GM12878 (cell line): ENCODE measurements around the gene ABITRAM. TPM values are rescaled to one million over a fixed set of nuclear protein-coding genes. Genes with fewer than 3 reads are reported as not detected.

Experiments used
- ATAC-seq: fragments of 200-7000 bp; cut with Tn5 transposase; 3 replicates; pipeline ENCODE4 v1.9.1; 2020; ENCODE audit warnings: mild to moderate bottlenecking, moderate library complexity
- BruUV-seq: library from RNA; stranded (reverse); fragments of 400-500 nt; replicated peaks from 2 replicates; lab custom pipeline; 2021; lab: Mats Ljungman, UMichigan
- CTCF ChIA-PET: fragments of 300-600 bp; sonication (Branson Sonifier 250); formaldehyde crosslinking; extraction: SDS; loops from one replicate; lab custom pipeline; 2021; ENCODE audit warnings: inconsistent platforms; lab: Yijun Ruan, JAX
- POLR2A ChIA-PET: fragments of 350-600 bp; formaldehyde crosslinking; extraction: SDS; loops from one replicate; lab custom pipeline; 2021; ENCODE audit warnings: inconsistent platforms; lab: Charles Lee
- RAD21 ChIA-PET: fragments of 300-600 bp; sonication (Branson Sonifier 250); formaldehyde crosslinking; loops from one replicate; lab custom pipeline; 2023; ENCODE audit warnings: antibody characterized with exemption; ENCODE audit not compliant: unreplicated experiment; lab: Charles Lee
- SMC1A ChIA-PET: fragments of 300-600 bp; sonication (Branson Sonifier 250); formaldehyde crosslinking; loops from one replicate; lab custom pipeline; 2023; ENCODE audit not compliant: unreplicated experiment, uncharacterized antibody; lab: Charles Lee
- DNase-seq: peaks from one replicate; pipeline ENCODE4 v3.0.0-alpha.2; 2011; ENCODE audit warnings: low read depth, low spot score
- FAIRE-seq: peaks from 3 replicates; lab custom pipeline; 2011; peaks lifted over from hg19 to GRCh38; lab: Jason Lieb, UNC
- H2AFZ ChIP-seq: 2 replicates; pipeline ENCODE4 v1.6.0; 2011; ENCODE audit warnings: low read depth, low read length, control low read depth; ENCODE audit not compliant: control insufficient read depth
- H3K27ac ChIP-seq: 2 replicates; pipeline ENCODE4 v1.5.1; 2011; ENCODE audit warnings: control low read depth; ENCODE audit not compliant: control insufficient read depth, insufficient read depth
- H3K27me3 ChIP-seq, 2 experiments: replicated peaks in 1 of 2; 2 replicates each; pipeline versions ENCODE4 v1.6.0 to v1.6.1; 2011; ENCODE audit warnings: low read length in 1 of 2; ENCODE audit not compliant: control insufficient read depth in 2 of 2, insufficient read depth in 2 of 2
- H3K36me3 ChIP-seq, 2 experiments: 2 replicates each; pipeline ENCODE4 v1.5.1; 2011; ENCODE audit warnings: low read length in 1 of 2; ENCODE audit not compliant: control insufficient read depth in 2 of 2, insufficient read depth in 2 of 2
- H3K4me1 ChIP-seq: 2 replicates; pipeline ENCODE4 v1.6.1; 2011; ENCODE audit warnings: mild to moderate bottlenecking, low read length, moderate library complexity, mixed read lengths; ENCODE audit not compliant: control insufficient read depth, insufficient read depth
- H3K4me2 ChIP-seq: 2 replicates; pipeline ENCODE4 v1.6.0; 2011; ENCODE audit warnings: control low read depth; ENCODE audit not compliant: control insufficient read depth, insufficient read depth
- H3K4me3 ChIP-seq: fragments of 200-600 bp; sonication (generic); 2 replicates; pipeline ENCODE4 v1.5.1; 2016
- H3K79me2 ChIP-seq: 2 replicates; pipeline ENCODE4 v1.6.0; 2011; ENCODE audit warnings: low read length; ENCODE audit not compliant: control insufficient read depth, insufficient read depth
- H3K9ac ChIP-seq: 2 replicates; pipeline ENCODE4 v1.8.0; 2011; ENCODE audit warnings: low read length, control low read depth, mixed read lengths; ENCODE audit not compliant: control insufficient read depth, insufficient read depth
- H3K9me3 ChIP-seq: replicated peaks from 3 replicates; pipeline ENCODE4 v1.5.1; 2011; ENCODE audit warnings: mild to moderate bottlenecking, low read length; ENCODE audit not compliant: control insufficient read depth, insufficient read depth
- H4K20me1 ChIP-seq: 2 replicates; pipeline ENCODE4 v1.6.0; 2011; ENCODE audit not compliant: control insufficient read depth, insufficient read depth
- BMI1 ChIP-seq: fragments of 450-650 bp; IDR thresholded peaks from 2 replicates; pipeline ENCODE4 v1.6.1; 2016; ENCODE audit warnings: mild to moderate bottlenecking, moderate library complexity, borderline replicate concordance
- CHD2 ChIP-seq: IDR thresholded peaks from 2 replicates; pipeline ENCODE4 v1.6.1; 2011; ENCODE audit warnings: low read depth, low read length, improper control_type of control experiment, borderline replicate concordance
- CHD4 ChIP-seq: fragments of 200-600 bp; sonication (generic); IDR thresholded peaks from 2 replicates; pipeline ENCODE4 v1.6.1; 2016; ENCODE audit warnings: mild to moderate bottlenecking
- FOS ChIP-seq: IDR thresholded peaks from 3 replicates; pipeline ENCODE4 v1.6.1; 2011; ENCODE audit warnings: borderline replicate concordance; ENCODE audit not compliant: insufficient read length; ENCODE audit errors: extremely low read depth
- KDM1A ChIP-seq: fragments of 200-600 bp; sonication (generic); IDR thresholded peaks from 2 replicates; pipeline ENCODE4 v1.6.1; 2016; ENCODE audit warnings: borderline replicate concordance
- MEF2B ChIP-seq: fragments of 450-650 bp; IDR thresholded peaks from 2 replicates; pipeline ENCODE4 v1.6.1; 2018; ENCODE audit warnings: mild to moderate bottlenecking, moderate library complexity; ENCODE audit not compliant: partially characterized antibody, poor library complexity, severe bottlenecking
- MXI1 ChIP-seq: fragments of 150-350 bp; IDR thresholded peaks from 2 replicates; pipeline ENCODE4 v1.6.1; 2011; ENCODE audit warnings: low read depth, mild to moderate bottlenecking, inconsistent platforms, low read length, improper control_type of control experiment
- PKNOX1 ChIP-seq: fragments of 450-650 bp; IDR thresholded peaks from 2 replicates; pipeline ENCODE4 v1.6.1; 2016; ENCODE audit warnings: mild to moderate bottlenecking
- POLR2A ChIP-seq: IDR thresholded peaks from 2 replicates; pipeline ENCODE4 v1.6.1; 2011; ENCODE audit warnings: low read depth, mild to moderate bottlenecking, low read length
- RB1 ChIP-seq: fragments of 450-650 bp; formaldehyde crosslinking; IDR thresholded peaks from 2 replicates; pipeline ENCODE4 v1.6.1; 2017; ENCODE audit warnings: mild to moderate bottlenecking, borderline replicate concordance
- SMAD5 ChIP-seq: IDR thresholded peaks from 2 replicates; pipeline ENCODE4 v1.6.1; 2016; ENCODE audit warnings: antibody characterized with exemption, low read depth
- STAT1 ChIP-seq: fragments of 450-650 bp; conservative IDR thresholded peaks from 2 replicates; pipeline ENCODE4 v1.6.1; 2014; ENCODE audit warnings: antibody characterized with exemption, mild to moderate bottlenecking
- SUPT20H ChIP-seq: IDR thresholded peaks from 2 replicates; pipeline ENCODE4 v1.6.1; 2011; ENCODE audit warnings: low read depth, mild to moderate bottlenecking, low read length, moderate library complexity, borderline replicate concordance; ENCODE audit not compliant: control insufficient read depth
- TBL1XR1 ChIP-seq: IDR thresholded peaks from 2 replicates; pipeline ENCODE4 v1.6.1; 2012; ENCODE audit warnings: low read depth, low read length, improper control_type of control experiment
- TCF12 ChIP-seq: IDR thresholded peaks from 2 replicates; pipeline ENCODE4 v1.6.1; 2011; ENCODE audit warnings: low read depth, mild to moderate bottlenecking, low read length
- TCF7 ChIP-seq: IDR thresholded peaks from 2 replicates; pipeline ENCODE4 v1.6.1; 2014; ENCODE audit warnings: antibody characterized with exemption, borderline replicate concordance
- ZNF217 ChIP-seq: fragments of 450-650 bp; IDR thresholded peaks from 2 replicates; pipeline ENCODE4 v1.6.1; 2017; ENCODE audit warnings: antibody characterized with exemption, mild to moderate bottlenecking
- WGBS: methylation state at CpG from one replicate; pipeline ENCODE4 v1.1.6; 2016; ENCODE audit warnings: low lambda C conversion rate; ENCODE audit not compliant: insufficient replicate concordance, insufficient coverage; ENCODE audit errors: missing lambda C conversion rate; 5-methylcytosine and 5-hydroxymethylcytosine counted together
- in situ Hi-C: fragments of 300-500 bp; cut with MboI; formaldehyde crosslinking; loops from 9 replicates; pipeline ENCODE4 v1.14.3; 2018; ENCODE audit warnings: mixed read lengths
- intact Hi-C: fragments of 100-400 bp; cut with micrococcal nuclease; formaldehyde crosslinking; loops from one replicate; pipeline ENCODE4 v1.14.2; 2022; ENCODE audit not compliant: unreplicated experiment
- polyA plus RNA-seq, 11 experiments: library from polyadenylated mRNA; depleted of rRNA in 4 of 11; unstranded in 6 of 11; stranded (reverse) in 5 of 11; fragments of >200 nt; fragmentation: Nextera tagmentation in 4 of 11; fragmentation: Illumina TruSeq in 1 of 11; extraction: Ambion mirVana in 4 of 11; extraction: Trizol in 1 of 11; gene quantifications; 1 replicate in 1 of 11; 2 replicates in 10 of 11; pipeline versions ENCODE4 v1.2.1 to v1.2.3, GENCODE V29; 2011 to 2016; ENCODE audit warnings: inconsistent platforms in 2 of 11, missing spikeins in 2 of 11, low read depth in 1 of 11
- total RNA-seq, 4 experiments: library from RNA; depleted of rRNA in 3 of 4; stranded (reverse); fragments of >200 nt in 3 of 4; fragmentation: Illumina TruSeq in 1 of 4; extraction: Trizol in 1 of 4; gene quantifications; 2 replicates each; pipeline versions ENCODE4 v1.2.1 to v1.2.3, GENCODE V29; 2013 to 2021

Gene ABITRAM
- total and polyA plus RNA-seq, 10 of the 15 experiments (the other 5 are each of a cell fraction or from before 2014, with no cell fraction given): 5.2 to 18.4 (median 10.6) TPM

DNA sequence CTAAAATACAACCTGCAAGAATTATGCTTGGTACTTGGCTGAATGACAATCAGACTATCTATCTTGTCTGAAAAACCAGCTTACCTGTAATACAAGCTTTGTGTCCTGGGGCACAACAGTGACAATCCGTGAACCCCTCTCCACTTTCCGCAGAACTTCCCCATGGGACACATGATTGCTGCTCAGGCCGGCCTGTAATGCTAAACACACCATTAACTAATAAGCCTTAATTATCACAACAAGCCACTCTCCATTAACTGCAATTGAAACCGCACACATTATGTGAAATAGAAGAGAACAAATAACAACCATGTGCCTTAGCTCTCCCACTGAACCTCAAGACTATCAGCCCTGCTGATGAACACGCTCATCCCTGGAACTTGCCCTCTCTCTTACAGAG, 34.0 kb upstream of the ABITRAM start:
- in situ Hi-C loops: no loop called here
- SMC1A ChIA-PET: interaction anchor here (0.7 to 1.0 kb wide), 2 partner anchors 54 to 514 kb away, joined by 3 read pairs; no protein-coding TSS in a partner anchor
- no peaks in the 10 kb centered on the region for H3K9me3 ChIP-seq

More for the DNA sequence above, 34.0 kb upstream of the ABITRAM start:
- H3K79me2 ChIP-seq: no peaks in the 10 kb centered on the region
- no peaks in the 10 kb centered on the region for H3K27me3 ChIP-seq
- no peak overlapping the region for H3K4me3 ChIP-seq
- ATAC-seq: no peak
- no peaks in the 10 kb centered on the region for H3K4me1 ChIP-seq
- no peak for FAIRE-seq
- peaks cover 4 to 5% of the 10 kb centered on the region in 2 experiments for H3K36me3 ChIP-seq
- CTCF ChIA-PET: interaction anchor here (0.6 to 1.0 kb wide), 3 partner anchors 11 to 174 kb away, joined by 3 read pairs; no protein-coding TSS in a partner anchor
- H2AFZ ChIP-seq: no peak overlapping the region
- TF ChIP-seq MEF2B: no peak
- no peak for TF ChIP-seq POLR2A
- no peak for TF ChIP-seq FOS
- TF ChIP-seq TCF7: no peak
- TF ChIP-seq TBL1XR1: no peak
- no peak for TF ChIP-seq CHD4
- TF ChIP-seq BMI1: no peak
- TF ChIP-seq RB1: no peak
- TF ChIP-seq KDM1A: no peak
- TF ChIP-seq CHD2: no peak
- TF ChIP-seq ZNF217: no peak
- no peak for TF ChIP-seq TCF12
- no peak for TF ChIP-seq SMAD5
- no peak for TF ChIP-seq STAT1
- TF ChIP-seq SUPT20H: no peak
- no peak for TF ChIP-seq PKNOX1
- no peak for TF ChIP-seq MXI1
- no peak for DNase-seq
- H3K9ac ChIP-seq: no peak overlapping the region
- H3K4me2 ChIP-seq: no peak overlapping the region
- 94% methylated on average over 5 of the region's 5 CpGs for WGBS
- BruUV-seq: no TSS peak
- no peak overlapping the region for H3K27ac ChIP-seq
- POLR2A ChIA-PET: no interaction called here
- intact Hi-C loops: no loop called here
- RAD21 ChIA-PET: no interaction called here
- H4K20me1 ChIP-seq: no peaks in the 10 kb centered on the region
